H1 (cell line): ENCODE data around the gene CNNM4. TPM values are rescaled to one million over a fixed set of nuclear protein-coding genes. Genes with fewer than 3 reads are reported as not detected.

Source experiments
- KDM4A ChIP-seq: IDR thresholded peaks from one replicate; pipeline ENCODE4 v1.7.1; 2012; ENCODE audit warnings: low read depth, mild to moderate bottlenecking, moderate library complexity, low read length, inconsistent platforms; ENCODE audit not compliant: severe bottlenecking
- polyA plus RNA-seq, 7 experiments: library from polyadenylated mRNA; depleted of rRNA in 3 of 7; stranded (reverse) in 5 of 7; unstranded in 2 of 7; fragments of >200 nt in 5 of 7; fragments of 200-250 nt in 2 of 7; gene quantifications; 1 replicate in 5 of 7; 2 replicates in 1 of 7; 4 replicates in 1 of 7; pipeline versions ENCODE4 v1.2.1 to v1.2.3, GENCODE V29; 2011 to 2013; ENCODE audit warnings: missing spikeins in 2 of 7, mixed read lengths in 2 of 7
- total RNA-seq: library from RNA; stranded (reverse); fragmentation: NEBNext Ultra II Directional; extraction: Animal tissue kit (Norgen Biotek cat#: 25700); gene quantifications from 2 replicates; pipeline ENCODE4 v1.2.1, GENCODE V29; 2021

Gene CNNM4
- total and polyA plus RNA-seq, 2 of the 8 experiments (the other 6 are each of a cell fraction or from before 2014, with no cell fraction given) = 10.3 to 11.0 TPM

DNA sequence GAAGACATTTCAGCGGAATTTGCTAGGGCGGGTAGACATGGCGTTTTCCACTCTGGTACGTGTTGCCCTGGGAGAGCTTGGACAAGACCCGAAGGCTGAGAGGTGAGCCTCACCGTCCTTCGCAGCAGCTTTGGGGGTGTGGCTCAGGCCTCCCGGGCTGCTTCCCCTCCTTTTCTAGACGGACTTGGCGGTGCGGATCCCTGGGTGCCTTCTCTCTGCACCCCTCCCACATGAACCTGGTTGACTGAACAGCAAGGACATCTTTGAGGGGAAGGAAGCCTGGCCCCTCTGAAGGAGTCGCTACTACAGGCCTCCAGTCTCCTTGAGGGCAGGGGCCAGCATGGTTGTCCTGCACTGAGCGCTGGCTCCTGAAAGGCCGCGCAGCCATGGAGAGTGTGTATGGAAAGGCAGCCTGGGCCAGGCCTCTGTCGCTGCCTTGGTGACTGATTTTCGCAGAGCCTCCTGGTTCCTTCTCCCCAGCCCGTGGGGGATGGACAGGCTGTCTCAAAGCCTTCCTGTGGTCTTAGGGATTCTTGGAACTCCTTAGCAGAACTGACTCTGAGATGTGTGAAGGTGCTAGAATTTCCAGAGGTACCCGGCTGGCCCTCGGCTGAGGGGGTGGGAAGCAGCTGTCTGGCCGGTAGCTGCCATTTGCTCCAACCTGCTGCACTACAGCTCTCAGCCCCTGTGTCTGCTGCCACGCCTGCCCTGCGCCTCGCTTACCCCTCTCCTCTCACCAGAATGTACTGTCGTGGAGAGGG, 9.9 kb downstream of the CNNM4 start (continued):
- no peak for TF ChIP-seq KDM4A
